Mesothelial cell of epicardium (in vitro differentiated cells): ENCODE data around the gene COL4A2. TPM values are rescaled to one million over a fixed set of nuclear protein-coding genes. Genes with fewer than 3 reads are reported as not detected.

ENCODE experiments used
- DNase-seq, 2 experiments: peaks; one replicate each; pipeline ENCODE4 v3.0.0; 2021; ENCODE audit warnings: low spot score in 2 of 2; ENCODE audit not compliant: unreplicated experiment in 2 of 2
- H3K27ac Mint-ChIP-seq: 2 replicates; pipeline ENCODE4 v1.8.0; 2021; ENCODE audit warnings: mixed read lengths
- H3K27me3 Mint-ChIP-seq: 2 replicates; pipeline ENCODE4 v1.8.0; 2021; ENCODE audit warnings: low read depth, mixed read lengths
- H3K36me3 Mint-ChIP-seq: 2 replicates; pipeline ENCODE4 v1.8.0; 2021; ENCODE audit warnings: mixed read lengths
- H3K4me1 Mint-ChIP-seq: 2 replicates; pipeline ENCODE4 v1.8.0; 2021; ENCODE audit warnings: mixed read lengths
- H3K4me3 Mint-ChIP-seq: 2 replicates; pipeline ENCODE4 v1.8.0; 2021; ENCODE audit warnings: mild to moderate bottlenecking, moderate library complexity, mixed read lengths
- H3K9me3 Mint-ChIP-seq: 2 replicates; pipeline ENCODE4 v1.8.0; 2021; ENCODE audit warnings: mixed read lengths
- CTCF ChIP-seq: fragments of 200-600 bp; sonication (generic); IDR thresholded peaks from one replicate; pipeline ENCODE4 v1.5.0; 2021; ENCODE audit warnings: antibody characterized with exemption; ENCODE audit not compliant: unreplicated experiment
- total RNA-seq: library from RNA; stranded (reverse); gene quantifications from 3 replicates; pipeline ENCODE4 v1.2.1, GENCODE V29; 2021

COL4A2 gene
- total RNA-seq, 1 donor from 2014 or later = 469 TPM

DNA sequence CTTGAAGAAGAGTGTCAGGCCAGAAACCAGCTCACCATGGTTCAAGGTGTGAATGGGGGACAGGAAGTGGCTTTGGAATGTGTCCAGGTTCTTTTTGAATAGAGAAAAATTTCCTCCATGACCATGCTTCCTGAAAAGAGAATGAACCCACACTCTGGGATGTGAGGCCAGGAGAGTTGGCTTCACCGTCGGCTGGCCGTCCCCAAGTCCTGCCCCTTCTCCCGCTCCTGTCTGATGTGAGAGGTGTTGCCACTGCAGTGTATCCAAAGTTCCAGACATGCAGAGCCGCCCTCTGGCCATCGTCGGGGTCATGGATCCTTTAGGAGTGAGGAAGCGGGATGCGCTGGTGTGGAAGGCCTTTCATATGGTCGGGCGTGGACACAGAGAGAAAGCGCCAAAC is 101.2 kb downstream of the COL4A2 start:
- no peak for DNase-seq
- no peak for TF ChIP-seq CTCF
- no peaks in the 10 kb centered on the region for H3K9me3 Mint-ChIP-seq
- peaks cover 68% of the 10 kb centered on the region for H3K4me1 Mint-ChIP-seq
- H3K27ac Mint-ChIP-seq = peak overlapping the region; percentile 15
- no peaks in the 10 kb centered on the region for H3K27me3 Mint-ChIP-seq
- peaks cover 8% of the 10 kb centered on the region for H3K36me3 Mint-ChIP-seq
- H3K4me3 Mint-ChIP-seq = no peak overlapping the region

DNA sequence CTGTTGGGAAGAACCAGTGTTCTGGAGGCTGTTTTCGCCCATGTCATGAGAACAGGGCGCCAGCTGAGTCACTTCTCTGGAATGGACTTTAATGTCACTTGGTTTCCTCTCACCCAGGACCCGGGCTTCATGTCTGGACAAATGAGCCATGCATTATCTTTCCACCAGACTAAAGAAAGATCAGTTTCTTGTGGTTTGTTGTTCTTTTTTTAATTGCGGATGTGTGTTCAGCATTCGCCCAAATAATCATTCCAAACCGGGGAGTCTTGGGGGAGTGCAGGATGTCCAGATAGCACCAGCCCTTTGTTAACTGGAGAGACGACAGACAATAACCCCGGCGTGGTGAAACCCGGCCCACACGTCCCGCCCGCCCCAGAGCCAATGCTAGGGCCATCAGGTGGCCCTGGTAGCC is 102.5 kb downstream of the COL4A2 start:
- no peak overlapping the region for H3K4me3 Mint-ChIP-seq
- DNase-seq = no peak
- H3K4me1 Mint-ChIP-seq = peaks cover 63% of the 10 kb centered on the region
- peak overlapping the region; percentile 84 for H3K27ac Mint-ChIP-seq
- no peaks in the 10 kb centered on the region for H3K9me3 Mint-ChIP-seq
- peaks cover 12% of the 10 kb centered on the region for H3K36me3 Mint-ChIP-seq
- TF ChIP-seq CTCF = no peak
- H3K27me3 Mint-ChIP-seq = no peaks in the 10 kb centered on the region

- Mint-ChIP-seq H3K36me3 (peaks cover 15% of the 10 kb centered on the region), H3K4me1 (peaks cover 60% of the 10 kb centered on the region), H3K27me3 (no peaks in the 10 kb centered on the region), H3K27ac (peak overlapping the region; percentile 84), H3K4me3 (no peak overlapping the region), H3K9me3 (no peaks in the 10 kb centered on the region)
- DNase-seq = no peak
- TF ChIP-seq CTCF = no peak
Observed at GRCh38 chr13:110410000-110410399, 102.9 kb downstream of the COL4A2 start.

GRCh38 chr13:110410936-110411687 is 104.0 kb downstream of the COL4A2 start:
- H3K9me3 Mint-ChIP-seq = no peaks in the 10 kb centered on the region
- H3K4me3 Mint-ChIP-seq = no peak overlapping the region
- H3K27ac Mint-ChIP-seq = peak overlapping the region; percentile 89
- no peaks in the 10 kb centered on the region for H3K27me3 Mint-ChIP-seq
- H3K4me1 Mint-ChIP-seq = peaks cover 51% of the 10 kb centered on the region
- no peak for DNase-seq
- H3K36me3 Mint-ChIP-seq = peaks cover 21% of the 10 kb centered on the region
- TF ChIP-seq CTCF = no peak

GRCh38 chr13:110411688-110412059 is 104.6 kb downstream of the COL4A2 start:
- no peak overlapping the region for H3K4me3 Mint-ChIP-seq
- H3K27me3 Mint-ChIP-seq = no peaks in the 10 kb centered on the region
- no peaks in the 10 kb centered on the region for H3K9me3 Mint-ChIP-seq
- peaks cover 22% of the 10 kb centered on the region for H3K36me3 Mint-ChIP-seq
- DNase-seq = no peak
- peak overlapping the region; percentile 89 for H3K27ac Mint-ChIP-seq
- peaks cover 49% of the 10 kb centered on the region for H3K4me1 Mint-ChIP-seq
- no peak for TF ChIP-seq CTCF
